C4-2B (cell line): ENCODE results near the gene SARDH.

Experiments used
- ZFX ChIP-seq: fragments of 450-650 bp; IDR thresholded peaks from 2 replicates; pipeline ENCODE4 v1.6.1; 2017
- TF ChIP-seq, protein P1 (sequence below): fragments of 450-650 bp; conservative IDR thresholded peaks from 2 replicates; pipeline ENCODE4 v1.5.1; 2017; ENCODE audit warnings: mild to moderate bottlenecking

GRCh38 chr9:133784731-133785561 lies 46.8 kb upstream of the SARDH start:
- TF ChIP-seq, protein P1, sequence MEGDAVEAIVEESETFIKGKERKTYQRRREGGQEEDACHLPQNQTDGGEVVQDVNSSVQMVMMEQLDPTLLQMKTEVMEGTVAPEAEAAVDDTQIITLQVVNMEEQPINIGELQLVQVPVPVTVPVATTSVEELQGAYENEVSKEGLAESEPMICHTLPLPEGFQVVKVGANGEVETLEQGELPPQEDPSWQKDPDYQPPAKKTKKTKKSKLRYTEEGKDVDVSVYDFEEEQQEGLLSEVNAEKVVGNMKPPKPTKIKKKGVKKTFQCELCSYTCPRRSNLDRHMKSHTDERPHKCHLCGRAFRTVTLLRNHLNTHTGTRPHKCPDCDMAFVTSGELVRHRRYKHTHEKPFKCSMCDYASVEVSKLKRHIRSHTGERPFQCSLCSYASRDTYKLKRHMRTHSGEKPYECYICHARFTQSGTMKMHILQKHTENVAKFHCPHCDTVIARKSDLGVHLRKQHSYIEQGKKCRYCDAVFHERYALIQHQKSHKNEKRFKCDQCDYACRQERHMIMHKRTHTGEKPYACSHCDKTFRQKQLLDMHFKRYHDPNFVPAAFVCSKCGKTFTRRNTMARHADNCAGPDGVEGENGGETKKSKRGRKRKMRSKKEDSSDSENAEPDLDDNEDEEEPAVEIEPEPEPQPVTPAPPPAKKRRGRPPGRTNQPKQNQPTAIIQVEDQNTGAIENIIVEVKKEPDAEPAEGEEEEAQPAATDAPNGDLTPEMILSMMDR, result no peak
- no peak for TF ChIP-seq ZFX
